Suprapubic skin (tissue), 4 donors: Measurements from ENCODE around the gene CEP43.

Source experiments
- EP300 ChIP-seq: sonication (generic); formaldehyde crosslinking; IDR thresholded peaks from one replicate; pipeline ENCODE4 v1.6.1; 2017; ENCODE audit warnings: antibody characterized with exemption
- POLR2A ChIP-seq, 2 donors: fragments of 450-650 bp; IDR thresholded peaks; one replicate each; pipeline ENCODE4 v1.6.1; 2017; ENCODE audit warnings: antibody characterized with exemption in 2 of 2, mild to moderate bottlenecking in 2 of 2, moderate library complexity in 2 of 2
- POLR2AphosphoS5 ChIP-seq, 3 donors: sonication (generic); formaldehyde crosslinking; IDR thresholded peaks; one replicate each; pipeline ENCODE4 v1.6.1; 2017; ENCODE audit warnings: antibody characterized with exemption in 3 of 3
- TF ChIP-seq, protein P1 (sequence below), 2 donors: fragments of 200-600 bp in 1 of 2; fragments of 450-650 bp in 1 of 2; sonication (generic) in 1 of 2; IDR thresholded peaks; one replicate each; pipeline ENCODE4 v1.5.1; 2016 to 2019; ENCODE audit warnings: antibody characterized with exemption in 2 of 2, mild to moderate bottlenecking in 1 of 2, moderate library complexity in 1 of 2

DNA sequence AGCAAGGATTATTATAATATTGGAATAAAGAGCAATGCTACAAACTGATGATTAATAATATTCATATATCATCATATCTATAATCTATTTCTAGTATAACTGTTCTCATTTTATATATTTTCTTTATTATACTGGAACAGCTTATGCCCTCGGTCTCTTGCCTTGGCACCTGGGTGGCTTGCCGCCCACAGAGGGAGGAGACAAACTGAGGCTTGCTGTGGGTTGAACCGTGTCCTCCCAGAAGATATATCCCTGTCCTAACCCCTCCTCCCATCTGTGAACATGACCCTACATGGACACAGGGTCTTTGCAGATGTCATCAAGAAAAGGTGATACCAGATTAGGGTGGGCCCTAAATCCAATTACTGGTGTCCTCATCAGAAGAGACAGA lies 47.5 kb upstream of the CEP43 start:
- TF ChIP-seq, protein P1, sequence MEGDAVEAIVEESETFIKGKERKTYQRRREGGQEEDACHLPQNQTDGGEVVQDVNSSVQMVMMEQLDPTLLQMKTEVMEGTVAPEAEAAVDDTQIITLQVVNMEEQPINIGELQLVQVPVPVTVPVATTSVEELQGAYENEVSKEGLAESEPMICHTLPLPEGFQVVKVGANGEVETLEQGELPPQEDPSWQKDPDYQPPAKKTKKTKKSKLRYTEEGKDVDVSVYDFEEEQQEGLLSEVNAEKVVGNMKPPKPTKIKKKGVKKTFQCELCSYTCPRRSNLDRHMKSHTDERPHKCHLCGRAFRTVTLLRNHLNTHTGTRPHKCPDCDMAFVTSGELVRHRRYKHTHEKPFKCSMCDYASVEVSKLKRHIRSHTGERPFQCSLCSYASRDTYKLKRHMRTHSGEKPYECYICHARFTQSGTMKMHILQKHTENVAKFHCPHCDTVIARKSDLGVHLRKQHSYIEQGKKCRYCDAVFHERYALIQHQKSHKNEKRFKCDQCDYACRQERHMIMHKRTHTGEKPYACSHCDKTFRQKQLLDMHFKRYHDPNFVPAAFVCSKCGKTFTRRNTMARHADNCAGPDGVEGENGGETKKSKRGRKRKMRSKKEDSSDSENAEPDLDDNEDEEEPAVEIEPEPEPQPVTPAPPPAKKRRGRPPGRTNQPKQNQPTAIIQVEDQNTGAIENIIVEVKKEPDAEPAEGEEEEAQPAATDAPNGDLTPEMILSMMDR (IDR thresholded peaks at IDR 0.05), result no peak
- no peak for TF ChIP-seq POLR2AphosphoS5 (IDR thresholded peaks at IDR 0.05)
- TF ChIP-seq POLR2A (IDR thresholded peaks at IDR 0.05), result no peak
- no peak for TF ChIP-seq EP300
